ENCODE data around the gene FAM241B.

The FAM241B gene

GRCh38 chr10:69657430-69657829, 27.4 kb downstream of the FAM241B start:
- in situ Hi-C loops (cut with HindIII; ENCODE audit: low sequenced_read_pairs), result no loop called here
- DNase-seq (ENCODE audit: low read depth, low spot score), result no peak
- no peak overlapping the region for H3K4me3 ChIP-seq (ENCODE audit: low read depth, low read length)
- no peak for TF ChIP-seq CTCF (IDR thresholded peaks at IDR 0.05; ENCODE audit: low read depth, low read length)

- in situ Hi-C loops (cut with HindIII; ENCODE audit: low sequenced_read_pairs), result no loop called here
- no peak for DNase-seq (ENCODE audit: low read depth, low spot score)
- no peak for TF ChIP-seq CTCF (IDR thresholded peaks at IDR 0.05; ENCODE audit: low read depth, low read length)
Measured at GRCh38 chr10:69657866-69658265, 27.8 kb downstream of the FAM241B start.

GRCh38 chr10:69659241-69660038, 29.4 kb downstream of the FAM241B start:
- in situ Hi-C loops (cut with HindIII; ENCODE audit: low sequenced_read_pairs), result no loop called here
- DNase-seq (ENCODE audit: low read depth, low spot score), result no peak
- H3K4me3 ChIP-seq (ENCODE audit: low read depth, low read length), result no peak overlapping the region
- no peak for TF ChIP-seq CTCF (IDR thresholded peaks at IDR 0.05; ENCODE audit: low read depth, low read length)

More at GRCh38 chr10:69657866-69658265, 27.8 kb downstream of the FAM241B start:
- H3K4me3 ChIP-seq (ENCODE audit: low read depth, low read length), result no peak overlapping the region

- TF ChIP-seq CTCF (IDR thresholded peaks at IDR 0.05; ENCODE audit: low read depth, low read length), result no peak
- no peak overlapping the region for H3K4me3 ChIP-seq (ENCODE audit: low read depth, low read length)
- DNase-seq (ENCODE audit: low read depth, low spot score), result no peak
- in situ Hi-C loops (cut with HindIII; ENCODE audit: low sequenced_read_pairs), result no loop called here
Measured at GRCh38 chr10:69660296-69660695, 30.2 kb downstream of the FAM241B start.

- no peak for TF ChIP-seq CTCF (IDR thresholded peaks at IDR 0.05; ENCODE audit: low read depth, low read length)
- no peak for DNase-seq (ENCODE audit: low read depth, low spot score)
- H3K4me3 ChIP-seq (ENCODE audit: low read depth, low read length), result no peak overlapping the region
- in situ Hi-C loops (cut with HindIII; ENCODE audit: low sequenced_read_pairs), result no loop called here
Measured at GRCh38 chr10:69661414-69662172, 31.5 kb downstream of the FAM241B start.

GRCh38 chr10:69662173-69662877, 32.3 kb downstream of the FAM241B start:
- in situ Hi-C loops (cut with HindIII; ENCODE audit: low sequenced_read_pairs), result no loop called here
- DNase-seq (ENCODE audit: low read depth, low spot score), result no peak
- TF ChIP-seq CTCF (IDR thresholded peaks at IDR 0.05; ENCODE audit: low read depth, low read length), result no peak
- H3K4me3 ChIP-seq (ENCODE audit: low read depth, low read length), result no peak overlapping the region

Measured in astrocyte of the spinal cord (primary cell).